HEK293T (cell line): ENCODE data around the gene FNDC3B.

Source experiments
- CTCF ChIA-PET: fragments of 350-600 bp; formaldehyde crosslinking; extraction: SDS; loops from one replicate; lab custom pipeline; 2021; ENCODE audit warnings: antibody characterized with exemption, inconsistent platforms; lab: Yijun Ruan, JAX
- POLR2A ChIA-PET: fragments of 350-600 bp; formaldehyde crosslinking; extraction: SDS; loops from one replicate; lab custom pipeline; 2020; ENCODE audit warnings: antibody characterized with exemption, inconsistent platforms; lab: Yijun Ruan, JAX
- DNase-seq: peaks from one replicate; pipeline ENCODE4 v3.0.0; 2012; ENCODE audit warnings: mixed read lengths; ENCODE audit errors: extremely low spot score
- ARNT ChIP-seq: fragments of 450-650 bp; IDR thresholded peaks from 2 replicates; pipeline ENCODE4 v1.6.1; 2017; ENCODE audit warnings: mild to moderate bottlenecking
- BHLHE40 ChIP-seq: fragments of 450-650 bp; IDR thresholded peaks from 2 replicates; pipeline ENCODE4 v1.6.1; 2016; ENCODE audit warnings: mild to moderate bottlenecking, moderate library complexity, borderline replicate concordance
- CTBP1 ChIP-seq: fragments of 450-650 bp; IDR thresholded peaks from 2 replicates; pipeline ENCODE4 v1.6.1; 2016; ENCODE audit warnings: borderline replicate concordance
- ELF4 ChIP-seq: fragments of 450-650 bp; IDR thresholded peaks from 2 replicates; pipeline ENCODE4 v1.6.1; 2017; ENCODE audit warnings: antibody characterized with exemption
- FOXA1 ChIP-seq: fragments of 450-650 bp; IDR thresholded peaks from 2 replicates; pipeline ENCODE4 v1.6.1; 2016; ENCODE audit warnings: mild to moderate bottlenecking
- FOXK2 ChIP-seq: fragments of 450-650 bp; IDR thresholded peaks from 2 replicates; pipeline ENCODE4 v1.6.1; 2016; ENCODE audit warnings: mild to moderate bottlenecking
- FOXM1 ChIP-seq: fragments of 450-650 bp; IDR thresholded peaks from 2 replicates; pipeline ENCODE4 v1.6.1; 2017; ENCODE audit warnings: mild to moderate bottlenecking, borderline replicate concordance
- HDGF ChIP-seq: fragments of 450-650 bp; IDR thresholded peaks from 2 replicates; pipeline ENCODE4 v1.6.1; 2017; ENCODE audit warnings: antibody characterized with exemption, borderline replicate concordance
- L3MBTL2 ChIP-seq: fragments of 450-650 bp; conservative IDR thresholded peaks from 2 replicates; pipeline ENCODE4 v1.6.1; 2016; ENCODE audit warnings: mild to moderate bottlenecking
- LEF1 ChIP-seq: fragments of 450-650 bp; IDR thresholded peaks from 2 replicates; pipeline ENCODE4 v1.6.1; 2017; ENCODE audit warnings: mild to moderate bottlenecking, borderline replicate concordance
- NFRKB ChIP-seq: fragments of 450-650 bp; IDR thresholded peaks from 2 replicates; pipeline ENCODE4 v1.6.1; 2016; ENCODE audit warnings: mild to moderate bottlenecking, moderate library complexity
- SP1 ChIP-seq: fragments of 450-650 bp; IDR thresholded peaks from 2 replicates; pipeline ENCODE4 v1.6.1; 2017
- SUZ12 ChIP-seq: fragments of 450-650 bp; IDR thresholded peaks from 2 replicates; pipeline ENCODE4 v1.6.1; 2016; ENCODE audit warnings: mild to moderate bottlenecking
- TARDBP ChIP-seq: fragments of 450-650 bp; IDR thresholded peaks from 2 replicates; pipeline ENCODE4 v1.6.1; 2016
- ZNF384 ChIP-seq: fragments of 450-650 bp; IDR thresholded peaks from 2 replicates; pipeline ENCODE4 v1.6.1; 2016
- TF ChIP-seq, protein P1 (sequence below): fragments of 450-650 bp; IDR thresholded peaks from 2 replicates; pipeline ENCODE4 v1.6.1; 2016

FNDC3B gene

DNA sequence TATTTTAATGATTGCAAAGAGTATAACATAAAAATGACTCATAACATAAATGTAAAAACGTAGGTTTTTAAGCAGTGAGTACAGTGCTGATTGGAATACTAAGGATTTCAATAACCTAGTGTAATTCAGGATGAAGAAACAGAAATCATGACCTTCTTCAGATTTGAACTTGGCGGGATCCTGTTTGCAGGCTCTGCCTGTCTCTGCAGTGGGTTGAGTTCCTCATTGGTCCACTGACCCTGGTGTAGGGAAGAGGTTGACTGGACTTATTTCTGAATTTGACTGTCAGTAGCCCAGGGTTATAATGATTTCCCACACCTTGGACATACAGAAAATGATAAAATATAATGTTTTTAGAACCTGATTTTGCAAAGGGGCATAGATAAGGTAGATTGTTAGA is 171.7 kb downstream of the FNDC3B start:
- CTCF ChIA-PET: no interaction called here
- no peak for TF ChIP-seq FOXK2
- no peak for TF ChIP-seq ELF4
- no peak for TF ChIP-seq ZNF384
- TF ChIP-seq L3MBTL2: no peak
- POLR2A ChIA-PET: no interaction called here
- DNase-seq: no peak

DNA sequence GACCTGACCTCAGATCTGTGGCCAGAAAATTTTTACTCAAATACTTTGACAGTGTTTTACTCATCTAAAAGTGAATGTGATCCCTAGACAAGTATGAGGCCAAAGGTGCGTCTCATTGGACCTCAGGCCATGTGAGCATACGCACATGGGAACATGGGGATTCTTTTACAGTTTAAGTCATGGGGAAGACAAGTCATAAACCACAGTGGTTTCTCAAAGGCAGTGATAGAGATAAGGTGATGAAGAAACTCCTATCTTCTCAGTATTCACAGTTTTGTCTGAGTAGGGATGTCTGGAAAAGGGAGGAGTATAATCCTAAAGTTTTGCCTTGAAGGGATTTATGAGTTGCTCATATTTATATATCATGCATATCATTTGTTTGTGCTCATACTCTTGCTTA is 173.8 kb downstream of the FNDC3B start:
- POLR2A ChIA-PET: no interaction called here
- TF ChIP-seq LEF1 (no peak), CTBP1 (no peak), NFRKB (no peak), ARNT (no peak), HDGF (no peak), TARDBP (no peak), ZNF384 (no peak), SP1 (no peak), FOXM1 (no peak), BHLHE40 (no peak), SUZ12 (no peak), FOXA1 (no peak), FOXK2 (no peak)
- TF ChIP-seq, protein P1, sequence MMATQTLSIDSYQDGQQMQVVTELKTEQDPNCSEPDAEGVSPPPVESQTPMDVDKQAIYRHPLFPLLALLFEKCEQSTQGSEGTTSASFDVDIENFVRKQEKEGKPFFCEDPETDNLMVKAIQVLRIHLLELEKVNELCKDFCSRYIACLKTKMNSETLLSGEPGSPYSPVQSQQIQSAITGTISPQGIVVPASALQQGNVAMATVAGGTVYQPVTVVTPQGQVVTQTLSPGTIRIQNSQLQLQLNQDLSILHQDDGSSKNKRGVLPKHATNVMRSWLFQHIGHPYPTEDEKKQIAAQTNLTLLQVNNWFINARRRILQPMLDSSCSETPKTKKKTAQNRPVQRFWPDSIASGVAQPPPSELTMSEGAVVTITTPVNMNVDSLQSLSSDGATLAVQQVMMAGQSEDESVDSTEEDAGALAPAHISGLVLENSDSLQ: no peak
- DNase-seq: no peak
- CTCF ChIA-PET: no interaction called here

DNA sequence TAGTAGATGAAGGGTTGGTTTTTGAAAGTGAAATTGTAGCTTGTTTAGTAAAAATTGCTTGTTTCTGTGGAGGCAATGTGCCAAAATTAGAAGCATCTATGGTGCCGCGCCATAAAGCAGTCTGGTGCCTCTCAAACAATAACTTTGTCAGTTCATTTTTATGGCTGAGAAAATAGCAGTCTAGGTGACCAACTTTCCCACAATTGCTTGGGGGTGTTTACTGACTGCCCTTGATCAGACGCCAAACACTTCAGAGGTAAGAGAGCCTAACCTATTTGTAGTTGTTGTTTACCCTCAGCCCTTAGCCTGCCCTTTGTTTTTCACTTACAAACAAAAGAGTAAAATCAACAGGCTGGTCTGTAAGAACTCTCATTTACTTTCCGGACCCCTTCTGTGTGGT is 174.5 kb downstream of the FNDC3B start:
- TF ChIP-seq ELF4: no peak
- no peak for TF ChIP-seq SP1
- no peak for TF ChIP-seq HDGF
- TF ChIP-seq SUZ12: no peak
- no peak for TF ChIP-seq ARNT
- TF ChIP-seq FOXA1: no peak
- TF ChIP-seq LEF1: no peak
- TF ChIP-seq FOXK2: no peak
- TF ChIP-seq L3MBTL2: no peak
- TF ChIP-seq BHLHE40: no peak
- no peak for TF ChIP-seq ZNF384
- no peak for TF ChIP-seq NFRKB
- POLR2A ChIA-PET: no interaction called here
- DNase-seq: no peak
- CTCF ChIA-PET: interaction anchor here (0.6 to 0.7 kb wide), 2 partner anchors 8 to 15 kb away, joined by 3 read pairs; no protein-coding TSS in a partner anchor

DNA sequence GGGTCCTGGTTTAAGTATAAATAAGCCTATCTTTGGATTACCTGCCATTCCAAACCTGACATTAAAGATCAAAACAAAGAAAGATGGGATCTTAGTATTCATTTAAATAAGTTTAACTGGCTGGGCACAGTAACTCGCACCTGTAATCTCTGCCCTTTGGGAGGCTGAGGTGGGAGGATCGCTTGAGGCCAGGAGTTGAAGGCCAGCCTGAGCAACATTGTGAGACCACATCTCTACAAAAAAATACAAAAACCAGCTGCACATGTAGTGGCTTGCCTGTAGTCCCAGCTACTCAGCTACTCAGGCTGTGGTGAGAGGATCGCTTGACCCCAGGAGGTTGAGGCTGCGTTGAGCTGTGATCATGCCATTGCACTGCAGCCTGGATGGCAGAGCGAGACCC is 176.9 kb downstream of the FNDC3B start:
- no peak for DNase-seq
- POLR2A ChIA-PET: no interaction called here
- CTCF ChIA-PET: no interaction called here
- TF ChIP-seq BHLHE40 (no peak), TARDBP (no peak), ZNF384 (no peak), LEF1 (no peak), SUZ12 (no peak), FOXA1 (no peak)

DNA sequence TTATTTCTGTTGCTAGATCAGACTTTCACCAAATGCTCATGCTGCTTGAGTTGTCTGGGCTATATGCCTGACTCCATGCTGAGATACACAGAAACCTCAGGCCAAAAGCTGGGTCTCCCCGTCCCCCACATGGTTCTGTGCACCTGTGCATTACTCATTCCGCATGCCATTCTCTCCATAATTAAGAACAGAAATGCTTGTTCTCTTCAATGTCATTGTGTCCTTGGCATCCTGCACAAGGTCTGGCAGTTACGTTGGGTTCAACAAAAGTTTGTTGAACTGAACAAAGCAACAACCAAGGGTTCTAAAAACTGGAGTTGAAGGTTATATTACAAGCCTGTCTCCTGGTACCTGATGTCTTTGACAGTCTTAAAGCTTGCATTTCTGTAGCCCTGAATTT is 177.5 kb downstream of the FNDC3B start:
- ChIA-PET POLR2A (no interaction called here), CTCF (no interaction called here)
- no peak for DNase-seq
- TF ChIP-seq L3MBTL2 (no peak), BHLHE40 (no peak), FOXK2 (no peak), SP1 (no peak), ZNF384 (no peak), ARNT (no peak), LEF1 (no peak), HDGF (no peak), TARDBP (no peak)
- TF ChIP-seq, protein P1: no peak

DNA sequence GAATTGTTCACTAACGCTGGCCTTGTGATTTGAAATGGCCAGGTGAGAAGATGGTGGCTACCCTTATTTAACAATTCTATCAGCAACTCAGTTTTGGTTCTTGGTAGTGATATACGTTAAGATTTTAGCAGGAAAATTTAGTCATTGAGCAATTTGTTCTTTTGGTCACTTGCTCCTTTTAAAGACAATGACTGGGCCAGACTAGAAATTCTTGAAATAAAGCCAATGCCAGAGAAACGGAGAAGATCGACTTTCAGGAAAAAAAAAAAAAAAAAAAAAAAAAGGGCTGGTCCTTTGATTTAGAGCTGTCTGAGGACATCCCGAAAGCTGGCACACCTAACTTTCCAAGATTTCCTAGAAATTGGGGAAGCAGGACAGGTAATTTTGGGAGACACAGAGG is 178.5 kb downstream of the FNDC3B start:
- ChIA-PET POLR2A (no interaction called here), CTCF (no interaction called here)
- no peak for TF ChIP-seq NFRKB
- DNase-seq: no peak

DNA sequence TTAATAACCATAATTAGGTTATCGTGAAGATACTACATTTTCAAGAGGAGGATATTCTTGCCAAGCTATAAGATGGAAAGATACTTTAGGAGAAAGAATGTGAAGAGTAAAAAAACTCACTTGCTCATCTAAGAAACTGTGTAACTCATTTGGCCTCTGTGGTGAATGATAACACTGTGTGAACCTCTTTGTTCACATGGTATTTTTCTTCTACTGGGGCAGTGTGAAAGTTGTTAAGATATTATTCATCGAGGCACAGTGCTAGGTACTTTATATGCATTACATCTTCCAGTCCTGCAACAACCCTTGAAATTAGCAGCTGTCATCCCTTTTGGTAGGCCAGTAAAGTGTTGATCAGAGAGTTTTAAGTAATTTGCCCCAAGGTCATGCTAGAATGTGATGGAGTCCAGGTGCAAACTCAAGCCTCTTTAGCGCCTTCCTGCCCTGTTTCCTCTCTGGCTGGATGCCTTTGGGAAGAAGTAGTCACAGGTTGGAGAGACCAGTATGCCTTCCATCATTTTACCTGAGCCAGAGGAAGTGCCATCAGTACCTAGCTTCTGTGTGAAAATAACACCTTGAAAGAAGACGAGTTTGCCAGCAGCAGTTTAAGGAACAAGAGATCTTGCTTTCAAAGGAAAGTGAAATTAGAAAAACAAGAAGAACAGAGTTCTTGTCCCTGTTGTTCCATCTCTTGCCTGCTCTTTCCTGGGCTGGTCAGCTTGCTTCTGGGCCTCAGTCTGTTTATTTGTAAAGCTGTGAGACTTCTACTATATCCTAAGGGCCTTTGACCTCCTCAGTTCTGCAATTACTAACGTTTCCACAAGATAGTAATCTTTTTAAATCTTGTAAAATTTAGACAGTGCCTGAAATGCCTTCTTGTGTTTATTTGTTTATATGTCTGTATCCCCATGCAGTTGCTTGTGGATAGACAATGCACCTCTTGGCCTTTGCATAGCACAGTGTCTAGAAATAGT is 179.3 kb downstream of the FNDC3B start:
- ChIA-PET CTCF (interaction anchor here (0.6 to 0.7 kb wide), 2 partner anchors 20 to 114 kb away, joined by 3 read pairs; no protein-coding TSS in a partner anchor), POLR2A (no interaction called here)
- no peak for DNase-seq
- TF ChIP-seq HDGF (no peak), BHLHE40 (no peak), CTBP1 (no peak), FOXK2 (no peak), FOXM1 (no peak), FOXA1 (no peak), SP1 (no peak), L3MBTL2 (no peak), NFRKB (no peak), ELF4 (no peak), LEF1 (no peak), SUZ12 (no peak), TARDBP (no peak), ARNT (no peak), ZNF384 (no peak)
- TF ChIP-seq, protein P1: no peak
